Right ventricle myocardium superior (tissue), 1 donor: ENCODE results near the gene ATG3. TPM values are rescaled to one million over a fixed set of nuclear protein-coding genes. Genes with fewer than 3 reads are reported as not detected.

Source experiments
- ATAC-seq: fragments of 200-7000 bp; cut with Tn5 transposase; one replicate; pipeline ENCODE4 v1.9.1; 2020; ENCODE audit warnings: mild to moderate bottlenecking; ENCODE audit not compliant: poor library complexity
- DNase-seq: peaks from one replicate; pipeline ENCODE4 v3.0.0-alpha.2; 2020
- intact Hi-C: fragments of 100-400 bp; cut with DNase I; formaldehyde crosslinking; loops from one replicate; pipeline ENCODE4 v1.11.2; 2022
- long read RNA-seq: library from polyadenylated mRNA; unstranded; transcript quantifications from one replicate; pipeline ENCODE4 v2.0.0, GENCODE V29; 2021
- total RNA-seq: library from RNA; stranded (reverse); fragmentation: NEBNext Ultra II Directional; extraction: Animal tissue kit (Norgen Biotek cat#: 25700); gene quantifications from one replicate; pipeline ENCODE4 v1.2.1, GENCODE V29; 2021
- donor health status: DM: no; HTN: yes; CAD: no; lungs with severe emphysema.

Gene ATG3
- 37.6 TPM for total RNA-seq
- long read RNA-seq, transcript ATG3-201 (12 exons, 1,570 nt), result major isoform, 69 of 74 reads
- long read RNA-seq, partial matches to known transcripts, result 0 of 74 reads
- long read RNA-seq, other reads (novel, unspliced or antisense), result 2 of 74 reads

DNA sequence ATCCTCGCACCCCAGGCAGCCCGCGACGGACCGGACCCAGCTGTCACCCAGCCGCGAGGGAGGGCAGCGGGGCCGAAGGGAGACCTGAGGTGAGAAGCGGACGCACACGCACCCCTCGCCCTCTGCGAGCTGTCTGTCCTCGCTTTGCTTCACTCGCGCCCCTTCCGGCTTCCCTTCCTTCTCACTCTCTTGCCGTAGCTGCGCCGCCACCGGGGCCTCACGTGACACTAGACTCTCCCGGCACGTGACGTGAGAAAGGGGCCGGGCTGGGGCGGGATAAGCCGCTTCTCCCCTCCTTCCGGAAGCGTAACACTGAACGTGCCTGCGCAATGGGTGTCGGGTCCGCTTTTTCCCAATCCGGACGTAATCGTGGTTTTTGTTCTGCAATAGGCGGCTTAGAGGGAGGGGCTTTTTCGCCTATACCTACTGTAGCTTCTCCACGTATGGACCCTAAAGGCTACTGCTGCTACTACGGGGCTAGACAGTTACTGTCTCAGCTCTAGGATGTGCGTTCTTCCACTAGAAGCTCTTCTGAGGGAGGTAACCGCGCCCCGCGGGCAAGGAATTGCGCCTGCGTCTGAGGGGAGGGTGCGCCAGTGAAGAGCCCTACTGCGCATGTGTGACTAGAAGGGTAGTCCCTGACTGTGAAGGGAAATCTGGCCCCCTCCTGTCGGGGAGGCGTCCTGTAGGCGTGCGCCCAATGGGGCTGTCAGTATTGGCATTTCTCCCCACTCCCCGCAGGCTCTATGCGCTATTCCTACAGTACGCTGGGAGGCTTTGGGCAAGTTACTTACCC, at the start of gene ATG3, which contains the start of gene SLC35A5:
Gene ATG3, minus strand, starts transcription at position 229 of the 796 bp plus-strand sequence. CDS start 434 bp downstream, outside the sequence.
Gene SLC35A5, plus strand, starts transcription at position 312 of the 796 bp plus-strand sequence. CDS start 1,359 bp downstream, outside the sequence.
- intact Hi-C loops, result no loop called here
- peak; percentile 99 for DNase-seq
- ATAC-seq, result peak; percentile 98

DNA sequence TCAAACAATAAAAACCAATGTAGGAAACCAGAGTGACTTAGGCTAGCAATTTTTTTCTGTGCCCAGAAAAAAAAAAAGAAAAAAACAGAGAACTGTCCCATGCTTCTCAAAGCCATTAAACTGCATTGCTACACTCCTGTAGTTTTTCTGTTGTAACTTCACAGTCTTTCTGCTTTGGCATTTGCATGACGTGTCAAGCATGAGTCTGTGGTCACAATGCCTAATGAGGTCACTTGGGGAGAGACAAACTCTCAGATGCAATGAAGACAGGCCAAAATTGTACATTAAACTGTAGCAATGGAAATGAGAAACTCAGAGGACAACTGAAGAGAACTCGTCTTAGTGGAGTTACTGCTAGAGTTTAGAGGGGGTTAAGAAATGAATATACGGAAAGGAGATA, 48.4 kb upstream of the ATG3 start:
- intact Hi-C loops, result no loop called here
- no peak for ATAC-seq
- DNase-seq, result no peak

DNA sequence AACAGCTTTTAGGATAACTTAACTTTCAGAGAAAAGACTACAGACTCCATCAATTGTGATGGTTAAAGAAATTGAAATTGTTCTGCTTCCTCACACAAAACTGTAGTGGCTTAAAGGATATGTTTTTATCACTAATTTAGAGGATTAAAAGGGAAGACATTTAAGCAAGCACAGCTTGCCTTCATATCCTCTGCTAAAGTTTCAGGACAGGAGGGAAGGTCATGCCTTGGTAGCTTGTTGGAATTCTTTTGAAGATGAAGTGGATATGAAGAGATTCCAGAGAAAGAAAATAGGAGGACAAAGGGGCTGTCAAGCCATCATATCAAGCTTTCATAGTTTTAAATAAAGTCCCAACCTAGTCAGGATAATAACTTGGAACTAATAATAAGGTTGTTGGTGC, 46.1 kb upstream of the ATG3 start:
- ATAC-seq, result no peak
- intact Hi-C loops, result no loop called here

DNA sequence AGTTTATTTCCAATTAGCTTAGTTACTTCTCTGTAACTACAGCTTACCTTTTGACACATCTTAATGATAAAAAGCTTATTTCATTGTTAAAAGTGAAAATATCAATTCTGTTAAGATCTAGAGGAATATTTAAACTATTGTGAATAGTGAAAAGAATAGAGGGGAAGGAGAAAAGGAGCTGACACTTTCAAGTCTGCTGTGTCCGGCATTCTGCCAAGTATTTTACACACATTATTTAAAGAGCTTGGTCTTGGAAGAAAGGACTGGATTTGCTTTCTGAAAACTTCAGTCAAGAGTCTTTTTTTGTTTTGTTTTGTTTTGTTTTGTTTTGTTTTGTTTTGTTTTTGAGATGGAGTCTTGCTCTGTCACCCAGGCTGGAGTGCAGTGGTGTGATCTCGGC, 44.3 kb upstream of the ATG3 start:
- intact Hi-C loops, result no loop called here
- DNase-seq, result no peak
- ATAC-seq, result no peak

More for the DNA sequence above, 46.1 kb upstream of the ATG3 start:
- DNase-seq, result no peak

DNA sequence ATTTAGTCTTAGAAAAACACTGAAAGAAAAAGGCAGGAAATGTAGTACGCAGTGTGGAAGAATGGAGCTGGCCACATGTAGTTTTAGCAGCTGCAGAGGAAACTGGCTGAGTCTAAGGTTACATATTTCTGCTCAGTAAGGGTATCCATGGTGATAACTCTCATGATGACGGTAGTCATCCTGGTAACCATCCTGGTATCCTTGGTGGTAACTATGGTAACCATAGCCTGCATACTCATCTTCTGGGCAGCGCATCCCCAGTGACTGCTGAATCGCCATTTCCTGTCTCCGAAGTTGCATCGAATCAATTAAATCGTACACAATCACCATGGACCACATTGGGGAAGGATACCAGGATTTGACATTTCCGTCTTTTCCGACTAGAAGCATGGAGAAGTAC, 43.5 kb upstream of the ATG3 start:
- DNase-seq (no peak), ATAC-seq (no peak)
- intact Hi-C loops, result no loop called here

DNA sequence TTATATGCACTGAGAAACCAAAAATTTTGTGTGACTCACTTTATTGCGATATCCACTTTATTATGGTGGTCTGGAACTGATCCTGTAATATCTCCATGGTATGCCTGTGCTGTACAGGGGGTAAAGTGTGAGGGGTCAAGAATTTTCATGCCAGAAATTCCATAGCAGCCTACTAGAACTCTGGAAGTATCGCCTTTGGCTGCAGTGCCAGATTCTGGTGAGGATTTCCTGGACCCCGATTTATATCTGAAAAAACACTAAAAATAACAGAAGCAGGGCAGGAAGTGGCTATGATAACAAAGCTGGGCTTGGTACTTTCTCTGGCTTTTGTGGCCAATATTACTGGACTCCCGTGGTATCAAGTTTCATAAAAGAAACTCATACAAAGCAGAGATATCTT, 42.8 kb upstream of the ATG3 start:
- intact Hi-C loops, result no loop called here
- ATAC-seq, result no peak
- DNase-seq, result no peak

DNA sequence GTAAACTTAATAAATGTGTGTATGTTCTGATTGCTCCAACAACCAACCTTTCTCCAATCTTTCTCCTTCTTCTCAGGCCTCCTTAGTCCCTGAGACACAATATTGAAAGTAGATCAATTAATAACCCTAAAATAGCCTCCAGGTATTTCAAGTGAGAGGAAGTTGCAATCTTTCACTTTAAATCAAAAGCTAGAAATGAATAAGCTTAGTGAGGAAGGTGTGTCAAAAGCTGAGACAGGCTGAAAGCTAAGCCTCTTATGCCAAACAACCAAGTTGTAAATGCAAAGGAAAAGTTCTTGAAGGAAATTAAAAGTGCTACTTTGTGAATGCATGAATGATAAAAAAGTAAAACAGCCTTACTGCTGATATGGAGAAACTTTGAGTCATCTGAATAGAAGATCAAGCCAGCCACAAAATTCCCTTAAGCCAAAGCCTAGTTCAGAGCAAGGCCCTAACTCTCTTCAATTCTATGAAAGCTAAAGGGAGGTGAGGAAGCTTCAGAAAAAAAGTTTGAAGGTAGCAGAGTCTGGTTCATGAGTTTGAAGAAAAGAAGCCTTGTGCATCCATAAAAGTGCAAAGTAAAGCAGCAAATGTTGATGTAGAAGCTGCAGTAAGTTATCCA, 40.6 kb upstream of the ATG3 start:
- no peak for ATAC-seq
- DNase-seq, result no peak
- intact Hi-C loops, result no loop called here

DNA sequence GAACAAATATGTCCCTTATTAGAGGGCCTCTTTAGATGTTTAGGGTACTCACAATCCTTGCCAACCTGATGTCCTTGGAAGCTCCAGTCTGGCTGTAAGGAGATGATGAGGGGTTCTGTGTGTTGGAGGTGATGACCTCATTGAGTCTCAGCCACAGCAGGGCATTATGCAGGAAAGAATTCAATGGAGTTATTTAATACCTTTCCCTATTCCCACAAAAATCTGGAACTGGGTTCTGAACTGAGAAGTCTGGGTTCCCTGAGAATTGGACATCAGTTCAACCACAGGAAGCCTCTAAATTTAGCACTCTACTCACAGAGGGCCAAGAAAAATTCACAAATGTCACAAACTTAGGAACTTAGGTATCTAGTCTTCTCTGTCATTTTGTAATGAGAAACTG, 37.0 kb upstream of the ATG3 start:
- intact Hi-C loops, result no loop called here
- ATAC-seq, result no peak
- DNase-seq, result no peak

DNA sequence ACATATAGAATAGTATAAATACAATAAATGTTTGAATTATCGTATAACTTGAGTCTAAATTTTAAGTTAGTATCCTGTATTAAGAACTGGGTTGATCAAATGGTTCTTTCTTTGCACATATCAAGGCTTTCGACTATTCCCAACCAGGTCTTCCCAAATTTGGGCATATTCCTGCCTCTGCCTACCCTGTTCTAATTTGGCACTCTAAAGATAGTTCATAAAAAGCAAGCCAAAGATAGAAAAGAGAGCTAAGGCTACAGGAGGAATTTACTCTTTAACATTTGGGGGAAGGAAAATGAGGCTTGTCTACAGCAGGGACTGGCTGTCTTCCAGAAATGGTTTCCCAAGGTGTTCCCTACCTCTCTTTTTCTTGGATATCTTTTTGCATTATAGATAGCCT, 36.2 kb upstream of the ATG3 start:
- ATAC-seq, result no peak
- DNase-seq, result no peak
- intact Hi-C loops, result no loop called here

DNA sequence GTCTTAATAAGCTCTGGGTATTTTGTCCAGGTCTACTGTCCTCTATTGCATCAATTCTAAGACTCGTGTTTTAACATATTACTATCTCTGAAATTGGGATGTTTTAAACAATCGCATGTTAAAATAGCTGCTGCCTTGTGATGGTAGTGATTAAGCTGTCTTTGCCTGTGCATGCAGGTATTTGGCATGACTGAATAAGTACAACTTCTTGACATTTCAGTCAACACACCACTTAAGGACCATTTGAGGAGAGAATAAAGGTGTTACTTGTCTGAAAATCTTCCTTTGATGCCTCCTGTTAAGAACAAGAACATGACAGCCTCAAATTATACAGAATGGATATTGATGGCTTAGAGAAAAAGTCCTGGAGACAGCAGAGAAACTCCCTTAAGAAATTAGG, 33.1 kb upstream of the ATG3 start:
- DNase-seq (no peak), ATAC-seq (no peak)
- intact Hi-C loops, result no loop called here

DNA sequence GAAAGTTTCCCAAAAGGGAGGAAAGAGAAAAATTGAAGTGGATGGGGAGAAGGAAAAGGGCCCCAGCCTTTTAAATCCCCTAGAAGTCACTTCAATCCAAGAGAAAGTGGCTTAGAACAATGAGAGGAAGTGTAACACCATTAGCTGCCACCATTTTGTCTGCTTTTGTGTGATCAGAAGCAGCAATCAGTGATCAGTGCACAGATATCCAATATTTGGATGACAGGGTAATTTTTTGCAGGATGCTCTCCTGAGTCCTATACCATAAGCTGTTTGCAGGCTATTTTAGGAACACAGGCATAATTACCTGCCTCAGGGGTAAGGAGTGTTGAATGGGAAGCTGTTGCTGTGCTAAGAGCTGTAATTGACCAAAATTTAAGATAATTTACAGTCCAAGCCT, 31.5 kb upstream of the ATG3 start:
- ATAC-seq, result no peak
- intact Hi-C loops, result no loop called here
- DNase-seq, result no peak

DNA sequence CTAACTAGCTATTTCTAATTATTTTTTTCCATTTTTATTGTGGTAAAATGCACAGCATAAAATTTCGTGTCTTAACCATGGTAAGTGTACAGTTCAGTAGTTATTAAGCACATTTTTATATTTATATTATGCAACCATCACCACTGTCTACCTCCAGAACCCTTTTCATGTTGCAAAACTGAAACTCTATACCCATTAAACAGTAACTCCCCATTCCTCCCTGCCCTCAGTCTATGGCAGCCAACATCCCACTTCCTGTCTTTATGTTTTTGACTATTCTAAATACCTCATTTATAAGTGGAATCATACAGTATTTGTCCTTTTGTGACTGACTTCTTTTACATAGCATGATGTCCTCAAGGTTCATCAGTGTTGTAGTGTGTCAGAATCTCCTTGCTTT, 25.6 kb upstream of the ATG3 start:
- intact Hi-C loops, result loop anchor here (10.0 kb wide), 1 partner anchor 397 kb away; no protein-coding TSS in a partner anchor
- ATAC-seq (no peak), DNase-seq (no peak)

DNA sequence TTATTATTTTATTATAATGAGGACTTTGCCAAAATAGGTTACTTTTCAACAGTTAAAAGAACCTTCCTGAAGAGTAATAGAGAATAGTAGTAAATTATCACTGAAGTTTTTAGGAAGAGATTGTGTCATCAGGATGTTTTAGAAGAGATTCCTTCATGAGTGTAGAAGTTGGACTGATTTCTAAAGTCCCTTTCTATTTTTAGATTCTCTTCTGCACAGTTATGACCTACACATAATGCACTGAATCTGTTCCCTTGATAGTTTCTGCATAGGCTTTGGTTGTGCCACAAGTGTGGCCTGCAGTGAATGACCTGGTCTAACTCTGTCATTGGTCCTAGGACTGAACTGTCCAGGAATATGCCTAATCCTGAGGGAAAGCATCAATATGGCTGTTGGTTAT, 24.0 kb upstream of the ATG3 start:
- intact Hi-C loops, result loop anchor here (10.0 kb wide), 1 partner anchor 399 kb away; no protein-coding TSS in a partner anchor
- DNase-seq (no peak), ATAC-seq (no peak)

DNA sequence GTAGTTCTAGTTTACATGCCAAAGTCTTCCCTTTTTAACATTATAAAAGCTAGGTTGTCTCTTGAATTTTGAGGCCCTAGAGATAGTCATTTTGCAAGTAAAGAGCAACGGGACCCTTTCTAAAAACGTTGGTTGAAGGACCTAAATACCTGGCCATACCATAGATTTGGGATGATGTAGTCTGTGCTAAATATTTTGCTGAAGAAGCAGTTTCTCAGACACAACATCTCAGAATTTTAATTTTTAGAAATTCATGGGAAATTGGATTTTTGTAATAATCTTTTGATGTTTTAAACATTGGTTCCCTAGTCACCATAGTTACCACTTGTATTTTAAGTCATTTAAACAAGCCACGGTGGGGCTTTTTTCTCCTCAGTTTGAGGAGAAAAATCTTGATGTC, 21.3 kb upstream of the ATG3 start:
- ATAC-seq (no peak), DNase-seq (no peak)
- intact Hi-C loops, result loop anchor here (10.0 kb wide), 1 partner anchor 402 kb away; no protein-coding TSS in a partner anchor

DNA sequence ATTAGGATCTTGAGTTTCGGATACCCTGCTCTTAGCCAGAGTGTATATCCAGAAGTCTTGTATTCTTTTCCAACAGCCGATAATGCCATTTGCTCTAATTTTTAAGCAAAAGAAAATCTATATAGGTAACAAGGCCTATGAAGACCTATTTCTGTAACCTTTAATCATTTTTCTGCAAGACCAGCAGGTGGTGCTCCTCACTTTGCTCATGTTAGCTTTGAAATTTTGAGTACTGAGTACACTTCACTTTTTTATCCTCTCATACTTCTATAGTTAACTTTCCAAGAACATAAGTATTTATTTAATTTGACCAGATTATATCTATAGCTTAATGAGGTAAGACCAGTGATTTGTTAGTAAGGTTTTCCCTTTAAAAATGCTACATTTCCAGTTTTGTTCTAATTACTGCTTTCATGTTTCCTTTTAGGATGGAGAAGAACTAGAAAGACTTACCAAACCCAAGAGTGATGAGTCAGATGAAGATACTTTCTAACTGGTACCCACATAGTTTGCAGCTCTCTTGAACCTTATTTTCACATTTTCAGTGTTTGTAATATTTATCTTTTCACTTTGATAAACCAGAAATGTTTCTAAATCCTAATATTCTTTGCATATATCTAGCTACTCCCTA, 20.6 kb upstream of the ATG3 start:
- intact Hi-C loops, result loop anchor here (10.0 kb wide), 1 partner anchor 402 kb away; no protein-coding TSS in a partner anchor
- ATAC-seq (no peak), DNase-seq (no peak)

DNA sequence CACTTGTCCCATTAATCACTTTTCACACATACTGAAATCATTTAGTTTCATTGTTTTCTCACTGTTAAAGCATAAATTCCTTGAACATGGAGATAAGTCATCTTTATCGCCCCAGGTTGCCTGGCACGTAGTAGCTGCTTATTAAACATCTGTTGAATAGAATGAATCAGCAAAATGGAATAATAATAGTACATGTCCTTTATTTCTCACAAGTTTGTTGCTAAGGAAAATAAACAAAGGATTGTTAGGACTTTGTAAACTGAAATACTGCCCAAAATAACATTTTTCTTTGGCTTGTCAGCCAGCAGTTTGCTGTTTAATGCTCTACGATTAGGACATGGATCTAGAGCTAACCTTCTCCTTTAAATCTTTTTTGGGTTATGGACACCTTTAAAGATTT, 17.9 kb upstream of the ATG3 start:
- DNase-seq, result no peak
- intact Hi-C loops, result loop anchor here (10.0 kb wide), 1 partner anchor 405 kb away; no protein-coding TSS in a partner anchor
- ATAC-seq, result no peak

DNA sequence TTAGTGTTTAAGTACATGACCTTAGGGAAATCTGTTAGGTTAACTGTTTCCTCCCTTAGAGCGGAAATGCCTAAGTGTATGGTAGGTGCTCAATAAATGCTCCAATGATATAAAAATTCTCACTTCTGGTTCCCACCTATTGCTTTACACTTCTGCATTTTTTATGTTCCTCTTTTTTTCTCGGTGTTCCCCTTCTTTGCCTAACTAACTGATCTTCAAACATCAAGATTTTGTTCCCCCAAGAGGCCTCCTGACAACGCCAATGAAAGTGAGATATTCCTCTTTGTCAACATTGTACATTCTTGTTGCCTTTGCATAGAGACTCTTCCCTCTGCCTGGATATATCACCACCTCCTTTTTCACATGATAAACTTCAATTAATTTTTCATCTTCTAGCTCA, 17.5 kb upstream of the ATG3 start:
- intact Hi-C loops, result no loop called here
- ATAC-seq, result no peak
- DNase-seq, result no peak

DNA sequence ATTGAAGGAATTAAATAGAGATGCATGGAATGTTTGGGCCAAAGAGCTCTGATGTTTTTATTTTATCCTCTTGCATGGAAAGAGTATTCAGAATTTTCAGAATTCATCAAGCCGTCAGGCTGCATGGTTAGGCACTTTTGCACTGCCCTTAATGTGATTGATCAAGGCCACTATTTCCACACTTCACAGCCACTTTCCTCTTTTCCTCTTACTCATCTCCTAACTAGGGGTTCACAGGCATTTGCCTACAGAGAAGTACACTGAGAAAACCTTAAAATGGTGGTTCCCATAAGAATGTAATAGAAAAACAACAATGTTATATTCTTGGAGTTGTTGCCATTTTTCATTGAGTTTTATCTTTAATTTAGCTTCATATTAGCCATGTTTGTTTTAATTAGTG, 10.9 kb upstream of the ATG3 start:
- ATAC-seq (no peak), DNase-seq (no peak)
- intact Hi-C loops, result no loop called here

DNA sequence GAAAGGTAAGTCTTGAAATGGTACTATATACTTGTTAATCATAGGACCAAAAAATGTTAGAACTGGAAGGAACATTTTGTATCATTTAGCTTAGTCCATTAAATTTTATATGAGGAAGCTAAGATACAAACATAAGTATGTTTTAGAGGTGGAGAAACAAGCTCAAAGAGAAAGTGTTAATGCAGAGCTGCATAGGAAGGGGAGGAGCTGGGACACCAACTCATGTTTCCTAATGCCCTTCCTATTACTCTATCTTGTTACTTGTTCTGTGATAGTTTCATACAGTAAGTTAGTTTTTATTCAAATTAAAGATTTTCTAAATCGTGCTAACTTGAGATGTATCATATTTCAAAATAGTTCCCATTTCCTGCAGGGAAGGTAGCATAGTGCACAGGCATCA, 7.5 kb upstream of the ATG3 start:
- no peak for ATAC-seq
- no peak for DNase-seq
- intact Hi-C loops, result no loop called here
